Measurements from ENCODE around the gene KCNJ4.

The KCNJ4 gene

DNA sequence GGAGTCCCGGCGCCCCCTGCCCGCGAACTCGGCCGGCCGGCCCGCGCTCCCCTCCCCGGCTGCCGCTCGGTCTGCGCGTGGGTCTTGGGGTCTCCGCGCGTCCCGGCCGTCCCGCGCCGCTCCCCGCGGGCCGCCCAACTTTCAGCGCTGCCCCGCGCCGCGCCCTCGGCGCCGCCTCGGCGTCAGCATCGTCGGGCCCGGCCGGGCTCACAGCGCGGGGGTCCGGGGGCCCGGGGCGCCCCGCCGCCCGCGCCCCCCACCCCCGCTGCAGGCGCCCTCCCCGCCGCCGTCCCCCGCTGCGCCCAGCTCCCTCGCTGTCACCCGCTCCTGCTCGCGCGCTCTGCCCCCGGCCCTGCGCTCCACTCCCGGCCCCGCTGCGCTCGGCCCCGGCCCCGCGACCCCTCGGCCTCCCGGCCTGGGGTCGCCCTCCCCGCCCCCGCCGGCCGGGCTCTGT is at the start of gene KCNJ4:
Gene KCNJ4, minus strand, starts transcription at position 124 of the 454 bp plus-strand sequence. CDS start 27,067 bp downstream, outside the sequence.
- DNase-seq (ENCODE audit: low read depth): no peak

DNA sequence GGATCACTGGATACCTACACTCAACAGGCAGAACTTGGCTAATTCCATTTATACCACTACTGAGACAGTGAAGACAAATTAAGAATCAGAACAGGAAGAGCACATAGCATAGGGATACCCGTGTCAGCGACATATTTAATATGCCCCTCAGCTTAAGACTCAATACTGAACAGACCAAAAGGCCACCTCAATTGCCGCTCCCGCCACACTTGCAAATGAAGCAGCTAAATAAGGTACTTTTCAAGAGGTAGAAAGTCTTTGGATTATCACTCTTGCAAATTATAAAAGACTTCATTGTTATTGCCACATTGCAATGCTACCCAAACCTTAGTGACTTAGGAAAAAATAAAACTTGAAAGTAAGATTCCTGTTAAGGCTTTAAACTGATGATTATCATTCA is 48.0 kb upstream of the KCNJ4 start:
- DNase-seq (ENCODE audit: low read depth): no peak

GRCh38 chr22:38501797-38502672 is 47.0 kb upstream of the KCNJ4 start:
- DNase-seq (ENCODE audit: low read depth): no peak

DNA sequence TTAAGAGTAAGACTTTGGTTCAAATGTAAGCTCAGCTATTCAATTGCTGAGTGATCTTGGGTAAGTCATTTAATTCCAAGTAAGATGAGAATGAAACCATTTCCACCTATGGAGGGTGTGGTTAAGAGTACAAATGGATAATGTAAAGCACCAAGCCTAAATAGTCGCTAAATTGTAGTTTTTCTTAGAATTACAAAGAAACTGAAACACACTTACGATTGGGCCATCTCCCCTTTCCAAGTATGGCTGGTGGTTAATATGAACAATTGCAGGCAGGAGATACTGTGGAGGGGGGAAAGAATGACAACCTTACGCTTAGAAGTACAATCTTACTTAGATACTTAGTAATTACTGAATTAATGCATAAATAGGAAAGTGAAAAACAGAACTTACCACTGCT is 42.9 kb upstream of the KCNJ4 start:
- DNase-seq (ENCODE audit: low read depth): no peak

DNA sequence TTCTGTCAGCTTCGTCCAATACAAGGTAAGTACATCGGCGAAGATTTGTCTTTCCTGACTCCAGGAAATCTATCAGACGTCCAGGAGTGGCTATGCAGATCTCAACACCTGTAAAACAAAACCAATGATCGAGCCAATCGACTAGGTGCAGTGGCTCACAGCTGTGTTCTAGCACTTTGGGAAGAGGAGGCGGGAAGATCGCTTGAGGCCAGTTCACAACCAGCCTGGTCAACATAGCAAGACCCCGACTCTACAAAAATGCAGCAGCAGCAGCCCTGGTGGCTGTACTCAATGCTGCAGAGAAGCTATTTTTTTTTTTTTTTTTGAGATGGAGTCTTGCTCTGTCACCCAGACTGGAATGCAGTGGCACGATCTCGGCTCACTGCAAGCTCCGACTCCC is 39.9 kb upstream of the KCNJ4 start:
- DNase-seq (ENCODE audit: low read depth): no peak

DNA sequence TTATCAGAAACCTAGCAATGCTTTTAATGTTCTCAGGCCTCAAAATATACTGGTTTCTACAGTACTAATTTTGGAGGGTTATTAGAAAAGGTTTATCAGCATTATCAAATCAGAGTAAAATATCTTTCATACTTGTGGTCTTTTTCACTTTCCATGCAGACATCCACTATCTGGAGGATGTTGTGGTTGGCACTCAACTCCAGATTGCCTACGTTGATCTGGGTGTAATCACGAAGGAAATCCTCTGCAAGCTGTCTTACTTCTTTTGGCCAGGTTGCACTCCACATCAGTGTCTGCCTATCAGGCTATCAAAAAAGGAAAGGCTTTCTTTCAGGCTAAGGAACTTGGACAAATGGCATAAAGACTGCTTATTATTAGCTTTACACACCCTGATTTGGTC is 39.5 kb upstream of the KCNJ4 start:
- DNase-seq (ENCODE audit: low read depth): no peak

DNA sequence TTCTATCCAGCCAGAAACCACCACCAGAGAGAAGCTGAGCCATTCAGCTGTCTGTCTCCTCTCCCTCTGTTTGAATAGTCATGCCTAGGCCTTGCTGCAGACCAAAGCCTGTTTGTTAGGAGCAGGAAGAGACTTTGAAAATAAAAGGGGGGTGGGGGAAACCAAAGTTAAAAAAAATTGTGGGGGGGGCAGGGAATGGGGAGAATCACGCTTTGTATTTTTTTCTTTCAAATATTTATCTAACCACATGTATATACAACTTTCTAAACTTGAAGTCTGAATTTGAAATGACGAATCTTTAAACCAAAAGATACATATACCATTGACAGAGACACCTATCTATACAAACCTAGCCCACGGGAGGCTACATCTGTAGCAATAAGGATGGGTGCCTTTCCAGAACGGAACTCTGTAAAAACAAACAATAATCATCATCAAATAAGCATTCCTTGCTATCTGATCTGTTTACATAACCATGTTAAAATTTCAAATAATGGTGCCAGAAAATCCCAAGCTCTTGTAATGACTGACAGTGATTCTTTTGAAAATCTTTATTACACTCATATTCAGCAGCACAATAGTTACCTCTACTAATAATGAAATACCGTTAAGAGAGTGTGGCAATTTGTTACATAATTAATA is 36.8 kb upstream of the KCNJ4 start:
- no peak for DNase-seq (ENCODE audit: low read depth)

GRCh38 chr22:38490915-38491314 is 35.9 kb upstream of the KCNJ4 start:
- no peak for DNase-seq (ENCODE audit: low read depth)

GRCh38 chr22:38490475-38490874 is 35.5 kb upstream of the KCNJ4 start:
- no peak for DNase-seq (ENCODE audit: low read depth)

DNA sequence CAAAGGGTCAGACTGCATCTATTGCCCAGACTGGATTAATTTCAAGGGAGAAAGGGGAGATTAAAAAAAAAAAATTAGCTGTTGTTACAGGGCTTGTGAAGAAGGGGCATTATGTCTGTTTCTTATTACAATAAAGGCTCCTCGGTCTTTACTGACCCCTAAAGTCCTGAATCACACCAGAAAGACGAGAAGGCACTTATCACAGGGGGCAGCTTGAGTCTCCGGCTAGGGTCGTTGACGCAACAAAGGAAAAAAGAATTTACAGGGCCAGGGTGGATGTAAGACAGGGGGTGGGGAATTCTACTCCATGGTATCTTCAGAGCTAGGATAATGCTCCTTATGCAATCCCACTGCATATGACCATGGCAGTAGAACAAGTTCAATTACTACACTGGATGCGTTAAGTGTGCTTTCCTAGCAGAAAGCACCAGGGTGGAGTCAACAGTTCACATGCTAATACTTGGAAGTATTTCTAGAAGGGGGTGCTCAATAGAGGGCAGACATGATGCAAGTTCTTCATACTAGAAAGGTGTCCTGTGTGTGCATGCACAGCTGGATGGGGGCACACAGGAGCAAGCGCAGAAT is 34.7 kb upstream of the KCNJ4 start:
- DNase-seq (ENCODE audit: low read depth): no peak

DNA sequence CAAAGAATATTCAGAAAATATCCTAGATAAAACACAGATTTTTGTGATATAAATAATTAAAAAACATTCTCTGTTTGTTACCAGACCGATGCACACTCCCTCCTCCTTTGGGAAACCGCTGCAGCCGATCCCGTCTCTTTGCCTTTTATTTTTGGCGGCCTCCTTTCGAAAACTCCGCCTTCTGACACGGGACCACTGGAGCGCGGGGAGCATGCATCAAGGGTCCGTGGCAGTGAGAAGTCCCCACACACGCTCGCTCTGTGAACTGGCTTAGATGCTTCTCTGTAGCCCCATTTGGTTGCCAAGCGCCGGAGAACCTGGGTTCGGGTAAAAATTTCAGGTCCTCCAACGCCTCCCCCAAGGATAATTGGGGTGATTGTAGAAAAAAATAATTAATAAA is 34.1 kb upstream of the KCNJ4 start:
- DNase-seq (ENCODE audit: low read depth): no peak

DNA sequence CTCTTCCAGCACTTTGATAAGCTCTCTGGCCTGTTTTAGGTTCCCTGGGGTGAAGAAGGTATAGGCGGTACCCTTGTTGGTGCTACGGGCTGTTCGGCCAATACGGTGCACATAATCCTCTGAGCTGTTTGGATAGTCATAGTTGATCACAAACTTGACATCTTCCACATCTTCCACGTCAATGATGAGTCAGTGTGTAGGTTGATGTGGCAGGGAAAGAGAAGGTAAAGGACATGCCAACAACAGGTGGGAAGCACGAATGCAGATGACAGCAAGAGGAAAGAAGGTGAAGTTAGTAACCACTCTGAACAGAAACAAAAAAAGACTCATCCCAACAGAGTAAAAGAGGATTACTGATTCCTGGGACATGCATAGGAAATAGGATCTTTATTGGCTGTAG is 32.9 kb upstream of the KCNJ4 start:
- DNase-seq (ENCODE audit: low read depth): no peak

DNA sequence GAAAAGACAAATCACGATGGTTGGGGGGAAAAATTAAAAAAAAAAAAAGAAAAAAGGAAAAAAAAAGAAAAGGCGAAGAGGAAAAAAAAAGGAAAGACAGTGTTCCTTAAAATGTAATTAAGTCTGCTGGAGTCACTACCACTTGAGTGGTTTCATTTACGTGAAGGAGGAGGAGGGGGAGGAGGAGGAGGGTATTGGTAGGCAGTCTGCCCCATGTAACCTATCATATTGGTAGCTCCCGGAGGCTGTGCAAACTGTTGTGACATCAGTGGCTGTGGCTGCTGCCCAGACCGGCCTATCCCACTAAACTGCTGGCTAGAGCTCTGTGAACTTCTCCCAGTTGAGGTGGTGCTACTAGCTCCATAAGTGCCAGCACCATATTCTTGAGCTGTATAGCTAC is 30.8 kb upstream of the KCNJ4 start:
- no peak for DNase-seq (ENCODE audit: low read depth)

DNA sequence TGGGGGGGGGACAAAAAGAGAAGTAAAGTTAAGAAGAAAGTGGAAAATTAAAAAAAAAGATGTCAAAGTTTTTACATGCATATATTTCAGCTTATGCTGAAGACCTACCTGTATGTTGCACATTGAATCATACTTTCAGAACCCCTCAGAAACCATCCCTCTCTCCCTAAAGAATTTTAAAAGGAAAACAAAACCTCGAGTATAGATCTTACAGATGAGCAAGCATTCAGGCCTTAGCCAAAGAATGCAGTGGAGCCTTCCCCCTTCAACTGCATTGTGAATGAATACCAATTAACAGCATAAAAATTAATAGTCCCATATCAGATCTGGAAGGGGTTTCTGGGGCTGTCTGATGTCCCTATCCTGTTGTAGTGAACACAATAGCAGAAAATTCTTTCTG is 29.2 kb upstream of the KCNJ4 start:
- DNase-seq (ENCODE audit: low read depth): no peak

DNA sequence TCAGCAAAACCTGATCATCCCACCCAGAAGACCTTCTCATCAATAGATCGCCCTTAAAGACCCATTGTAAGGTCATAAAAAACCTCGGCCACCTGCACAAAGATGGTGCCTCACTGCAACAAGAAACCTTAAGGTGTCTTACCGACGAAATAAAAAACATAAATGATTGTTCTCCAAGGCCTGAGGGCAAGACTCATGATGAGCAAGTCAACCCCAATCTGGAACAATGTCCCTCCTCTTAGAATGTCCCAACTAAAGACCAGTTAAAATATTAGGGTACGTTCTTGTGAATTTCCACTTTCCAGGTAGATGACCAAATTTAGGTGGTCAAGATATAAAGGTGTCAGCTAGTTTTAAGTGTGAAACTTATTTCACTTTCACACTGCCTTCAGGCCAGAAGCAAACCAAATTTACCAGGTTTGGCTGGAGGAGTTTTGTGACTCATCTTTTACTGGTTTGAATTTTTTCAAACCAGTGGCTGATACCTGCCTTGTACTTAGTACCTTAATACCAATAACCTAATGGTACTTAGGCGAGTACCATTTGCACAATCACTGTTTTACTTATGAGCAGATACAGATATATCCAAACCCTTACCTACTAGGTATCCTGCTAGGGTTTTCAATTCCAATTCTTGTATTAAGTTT is 27.8 kb upstream of the KCNJ4 start:
- DNase-seq (ENCODE audit: low read depth): no peak

DNA sequence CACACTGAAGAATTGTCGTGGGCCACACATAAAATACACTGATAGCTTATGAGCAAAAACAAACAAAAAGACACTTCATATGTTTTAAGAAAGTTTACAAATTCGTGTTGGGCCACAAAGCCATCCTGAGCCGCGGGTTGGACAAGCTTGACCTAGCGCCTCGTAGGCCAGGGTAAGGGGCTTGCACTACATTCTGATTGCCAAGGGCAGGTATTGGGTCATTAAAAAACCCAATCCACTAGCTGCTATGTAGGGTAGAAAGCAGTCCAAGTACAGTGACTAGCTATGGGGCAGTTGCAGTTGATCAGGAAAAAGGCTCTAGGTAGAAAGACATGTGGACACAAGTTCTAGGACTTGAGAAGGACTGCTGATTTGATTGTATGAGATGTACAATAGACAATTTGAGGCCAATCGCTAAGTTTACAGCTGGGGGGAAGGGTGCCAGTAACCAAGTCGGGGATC is 26.9 kb upstream of the KCNJ4 start:
- no peak for DNase-seq (ENCODE audit: low read depth)

- no peak for DNase-seq (ENCODE audit: low read depth)
Measured at GRCh38 chr22:38481162-38481870, 26.3 kb upstream of the KCNJ4 start.

- DNase-seq (ENCODE audit: low read depth): no peak
Measured at GRCh38 chr22:38479096-38479837, 24.3 kb upstream of the KCNJ4 start.

DNA sequence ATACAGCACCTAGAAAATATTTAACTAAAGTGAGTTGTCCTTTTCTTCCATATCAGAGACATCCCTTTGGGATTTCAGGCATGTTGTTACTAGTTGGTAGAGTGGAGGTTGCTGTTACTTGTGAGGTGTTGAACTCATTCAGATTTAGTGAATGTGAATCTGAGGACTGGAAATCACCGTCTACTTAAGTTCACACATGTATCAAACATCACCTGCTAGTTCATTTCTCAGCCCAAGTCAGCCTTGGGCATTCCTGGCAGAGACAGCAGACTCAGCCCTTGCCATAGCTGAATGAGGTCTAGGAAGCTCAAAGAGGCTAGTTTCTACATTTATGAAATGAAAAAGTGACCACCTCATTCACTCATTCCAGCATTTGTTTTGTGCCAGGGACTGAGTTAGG is 22.6 kb upstream of the KCNJ4 start:
- DNase-seq (ENCODE audit: low read depth): no peak

DNA sequence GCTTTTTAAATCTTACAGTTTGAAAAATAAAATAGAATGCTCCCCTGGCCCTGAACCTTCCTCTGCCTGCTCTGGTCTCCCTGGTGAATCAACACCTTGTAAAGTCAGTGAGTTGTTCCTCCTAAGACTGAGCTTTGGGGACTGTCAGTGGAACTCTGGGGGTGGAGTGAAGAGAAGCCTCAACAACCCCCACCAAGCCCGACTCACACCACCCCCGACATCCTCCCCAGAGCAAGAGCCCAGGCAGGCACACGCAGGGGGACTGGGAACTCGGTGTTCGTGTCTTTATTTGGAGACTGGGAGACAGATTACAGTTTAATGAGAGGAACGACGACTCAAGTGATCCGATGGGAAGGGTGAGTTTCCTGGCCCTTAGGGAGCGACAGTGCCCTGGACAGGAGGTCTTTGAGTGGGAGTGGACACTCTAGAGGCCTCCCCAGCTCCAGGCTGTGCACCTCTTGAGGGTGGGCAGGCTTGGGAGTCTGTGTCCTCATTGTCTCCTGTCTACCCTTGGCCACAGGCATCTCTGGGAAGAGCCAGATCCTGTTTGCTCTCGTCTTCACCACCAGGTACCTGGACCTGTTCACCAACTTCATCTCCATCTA is 19.1 kb upstream of the KCNJ4 start:
- DNase-seq (ENCODE audit: low read depth): no peak

- DNase-seq (ENCODE audit: low read depth): no peak
Measured at GRCh38 chr22:38471237-38471636, 16.2 kb upstream of the KCNJ4 start.
